Aorta (tissue), 5 donors: ENCODE measurements around the gene SNX33. TPM values are rescaled to one million over a fixed set of nuclear protein-coding genes. Genes with fewer than 3 reads are reported as not detected.
"Not testable (repeated sequence)": the region's sequence is repeated elsewhere in the genome, so short reads cannot be mapped to it uniquely, and the experiment has no call there.

Source experiments
- ATAC-seq: fragments of 200-7000 bp; cut with Tn5 transposase; one replicate; pipeline ENCODE4 v1.9.1; 2022; ENCODE audit warnings: moderate library complexity; ENCODE audit not compliant: low FRiP score
- DNase-seq, 2 donors: peaks; one replicate each; pipeline ENCODE4 v3.0.0-alpha.2; 2020
- H3K27ac ChIP-seq, 2 donors: one replicate each; pipeline ENCODE4 v1.5.1; 2013; ENCODE audit warnings: low read length in 2 of 2, mild to moderate bottlenecking in 2 of 2, moderate library complexity in 2 of 2, control low read depth in 1 of 2, inconsistent platforms in 1 of 2, low read depth in 1 of 2
- H3K27me3 ChIP-seq, 2 donors: one replicate each; pipeline ENCODE4 v1.6.1; 2013; ENCODE audit warnings: control low read depth in 1 of 2, low read length in 1 of 2, mild to moderate bottlenecking in 1 of 2, moderate library complexity in 1 of 2; ENCODE audit not compliant: insufficient read depth in 2 of 2, control insufficient read depth in 1 of 2
- H3K36me3 ChIP-seq, 2 donors: one replicate each; pipeline ENCODE4 v1.6.1; 2013; ENCODE audit warnings: control low read depth in 1 of 2, low read length in 1 of 2, mild to moderate bottlenecking in 1 of 2; ENCODE audit not compliant: insufficient read depth in 2 of 2, control insufficient read depth in 1 of 2
- H3K4me1 ChIP-seq, 2 donors: one replicate each; pipeline ENCODE4 v1.6.1; 2013; ENCODE audit warnings: low read length in 2 of 2, control low read depth in 1 of 2, mild to moderate bottlenecking in 1 of 2, moderate library complexity in 1 of 2; ENCODE audit not compliant: insufficient read depth in 2 of 2, control insufficient read depth in 1 of 2
- H3K4me3 ChIP-seq, 2 donors: one replicate each; pipeline ENCODE4 v1.5.1; 2013; ENCODE audit warnings: low read length in 2 of 2, control low read depth in 1 of 2, mild to moderate bottlenecking in 1 of 2
- H3K9me3 ChIP-seq: one replicate; pipeline ENCODE4 v1.6.1; 2013; ENCODE audit warnings: mild to moderate bottlenecking, low read length; ENCODE audit not compliant: control insufficient read depth
- WGBS, 2 donors: extraction: QIAGEN DNeasy Blood & Tissue Kit; methylation state at CpG; one replicate each; pipeline ENCODE4 v1.1.7; 2013; 5-methylcytosine and 5-hydroxymethylcytosine counted together
- intact Hi-C, 2 donors: fragments of 100-400 bp; cut with DNase I; formaldehyde crosslinking; loops; one replicate each; pipeline versions ENCODE4 v1.14.2 to v1.15.0; 2022
- polyA plus RNA-seq, 2 donors: library from polyadenylated mRNA; stranded (reverse); fragments of 200-250 nt; gene quantifications; one replicate each; pipeline ENCODE4 v1.2.3, GENCODE V29; 2013
- total RNA-seq, 2 donors: library from RNA; stranded (reverse); fragmentation: NEBNext Ultra II Directional; extraction: Animal tissue kit (Norgen Biotek cat#: 25700); gene quantifications; one replicate each; pipeline ENCODE4 v1.2.1, GENCODE V29; 2021
- donor health status: healthy with polysubstance abuse.
- donor health status: Bipolar disorder and iron deficiency.
- donor health status: DM: no; HTN: no; CAD: no.
- donor health status: DM: no; HTN: no; CAD: no.
- donor health status: DM: yes; HTN: yes; CAD: no.

The SNX33 gene
- total and polyA plus RNA-seq, 4 donors = 6.3 to 59.5 (median 28.8) TPM

DNA sequence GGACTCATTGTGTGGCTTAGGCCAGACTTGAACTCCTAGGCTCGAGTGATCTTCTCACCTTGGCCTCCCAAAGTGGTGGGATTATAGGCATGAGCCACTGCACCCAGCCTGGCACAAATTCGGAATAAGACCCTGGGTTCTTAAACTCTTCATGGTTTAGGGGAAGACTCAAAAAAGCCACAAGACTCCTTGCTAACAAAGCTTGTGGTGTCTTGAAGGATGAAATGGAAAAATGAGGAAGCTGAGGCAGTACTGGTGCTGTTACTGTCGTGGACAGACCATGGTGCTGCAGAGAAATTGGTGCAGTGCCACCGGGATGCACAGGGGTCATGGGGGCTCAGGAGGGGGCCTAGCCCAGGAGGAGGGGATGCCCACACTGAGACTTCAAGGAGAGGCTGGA lies 44.6 kb downstream of the SNX33 start:
- DNase-seq, H3K27me3 ChIP-seq, H3K27ac ChIP-seq, H3K9me3 ChIP-seq, H3K4me3 ChIP-seq, ATAC-seq, H3K4me1 ChIP-seq, intact Hi-C loops: not testable (repeated sequence)
- whole genome bisulfite sequencing, 2 donors = 65 to 68% methylated on average over 4 of the region's 4 CpGs
- peaks cover 0 to 12% of the 10 kb centered on the region in 2 donors for H3K36me3 ChIP-seq

DNA sequence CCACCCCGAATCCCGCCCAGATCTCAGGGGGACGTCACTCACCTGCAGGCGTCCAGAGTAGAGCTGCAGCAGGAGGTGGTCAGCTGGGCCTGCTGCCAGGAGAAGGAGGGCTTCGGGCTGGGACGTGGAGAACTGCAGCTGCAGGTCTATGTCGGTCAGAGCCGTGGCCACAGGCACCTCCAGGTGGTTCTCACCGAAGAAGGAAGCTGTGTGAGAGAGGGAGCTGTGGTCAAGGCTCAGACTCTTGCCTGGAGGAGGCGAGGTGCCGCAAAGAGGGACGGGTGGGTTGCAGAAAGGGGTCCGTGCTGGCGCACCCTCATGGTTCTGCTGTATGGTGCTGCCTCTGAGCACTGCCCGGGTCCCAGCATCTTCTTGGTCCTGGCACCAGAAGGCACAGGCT lies 45.3 kb downstream of the SNX33 start:
- ATAC-seq, H3K4me3 ChIP-seq, H3K4me1 ChIP-seq, H3K27me3 ChIP-seq, H3K9me3 ChIP-seq, DNase-seq, intact Hi-C loops: not testable (repeated sequence)
- Histone ChIP-seq H3K27ac (peak overlapping the region in 1 of 2 donors; percentile 89), H3K36me3 (peaks cover 0 to 11% of the 10 kb centered on the region in 2 donors)
- WGBS, 2 donors = 57 to 62% methylated on average over 8 to 11 of the region's 15 CpGs

DNA sequence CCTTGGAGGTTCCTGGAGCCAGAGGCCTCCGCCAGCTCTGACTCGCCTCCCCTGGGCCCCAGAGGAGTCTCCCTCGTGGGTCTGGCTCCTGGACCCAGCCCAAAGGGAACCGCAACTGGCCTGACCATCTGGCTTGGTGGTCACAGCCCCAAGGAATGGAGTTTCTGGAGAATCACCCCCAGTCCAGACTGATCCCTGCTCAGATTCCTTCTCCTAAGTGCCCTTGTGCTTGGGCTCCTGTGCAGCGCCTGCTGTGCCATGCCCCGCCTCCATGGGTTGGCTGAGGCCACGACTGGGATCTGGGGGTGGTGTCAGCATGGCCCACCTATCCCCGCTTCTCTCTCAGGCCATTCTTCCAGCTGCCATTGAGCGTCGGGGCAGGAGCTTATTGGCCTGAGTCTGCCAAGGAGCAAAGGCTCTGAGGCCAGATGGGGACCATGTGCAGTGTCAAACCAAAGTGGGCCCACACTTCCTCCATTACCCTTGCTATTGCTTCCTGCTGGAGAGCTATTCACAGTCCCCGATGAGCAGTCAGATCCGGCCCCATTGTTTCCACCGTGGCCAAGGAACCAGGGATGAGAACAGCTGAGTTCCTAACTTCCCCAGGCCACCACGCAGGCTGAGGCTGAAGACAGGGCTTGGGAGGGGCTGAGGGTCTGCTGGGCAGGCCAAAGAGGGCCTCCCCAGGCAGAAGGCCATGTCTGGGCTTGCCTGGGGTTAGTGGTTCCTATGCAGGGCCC lies 46.0 kb downstream of the SNX33 start:
- ATAC-seq (no peak), DNase-seq (no peak)
- 8 to 11% methylated on average over 14 of the region's 14 CpGs for WGBS, 2 donors
- peaks cover 0 to 5% of the 10 kb centered on the region in 2 donors for H3K36me3 ChIP-seq
- no peaks in the 10 kb centered on the region for H3K9me3 ChIP-seq
- no peak overlapping the region for H3K4me3 ChIP-seq
- H3K27me3 ChIP-seq = no peaks in the 10 kb centered on the region
- intact Hi-C loops = no loop called here
- peak overlapping the region in 1 of 2 donors; percentile 89 for H3K27ac ChIP-seq
- H3K4me1 ChIP-seq = no peaks in the 10 kb centered on the region

DNA sequence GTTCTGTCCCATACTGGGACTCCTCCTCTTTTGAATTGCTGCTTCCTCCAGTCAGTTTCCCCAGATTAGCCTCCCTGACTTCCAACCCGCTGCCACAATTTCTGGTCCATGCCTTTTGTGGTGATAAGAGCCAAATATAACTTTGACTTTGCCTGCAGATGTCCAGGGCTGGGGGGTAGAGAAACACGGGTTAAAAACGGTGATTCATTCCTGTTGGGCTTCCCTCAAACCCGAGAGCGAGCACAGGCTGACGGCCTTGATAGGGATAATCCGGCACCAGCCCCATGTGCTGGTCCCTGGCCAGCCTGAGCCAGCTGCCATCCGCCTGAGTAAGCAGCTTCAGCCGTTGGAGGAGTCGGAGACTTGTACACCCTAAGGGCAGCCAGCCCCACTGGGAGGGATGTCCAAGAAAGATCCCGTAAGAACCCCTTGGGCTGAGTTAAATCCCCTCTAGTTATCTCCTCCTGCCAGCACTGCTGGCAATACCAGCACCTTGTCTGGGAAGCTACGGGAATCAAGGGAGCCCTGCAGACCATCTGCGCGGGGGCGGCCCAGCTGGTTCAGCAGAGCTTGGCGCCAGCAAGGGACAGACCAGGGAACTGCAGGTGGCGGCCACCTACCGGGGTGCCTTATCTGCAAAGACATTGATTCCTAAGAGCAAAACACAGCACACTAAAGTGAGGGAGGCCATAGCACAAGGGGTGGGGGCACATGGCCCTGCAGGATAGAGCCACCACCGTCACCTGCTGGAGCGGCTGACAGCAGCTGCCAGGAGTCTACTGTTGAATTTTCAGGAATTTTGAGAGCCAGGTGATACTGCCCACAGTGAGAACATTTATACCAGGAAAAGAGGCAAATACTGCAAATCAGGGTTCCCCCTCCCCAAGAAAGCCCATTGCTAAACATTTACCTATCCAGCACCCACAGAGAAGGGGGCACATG lies 46.8 kb downstream of the SNX33 start:
- intact Hi-C loops = no loop called here
- peaks cover 0 to 5% of the 10 kb centered on the region in 2 donors for H3K36me3 ChIP-seq
- H3K9me3 ChIP-seq = no peaks in the 10 kb centered on the region
- H3K4me3 ChIP-seq = no peak overlapping the region
- DNase-seq = peak; percentile 91 to 95
- WGBS, 2 donors = 5 to 6% methylated on average over 20 of the region's 20 CpGs
- peak overlapping the region in 1 of 2 donors; percentile 96 for H3K27ac ChIP-seq
- no peaks in the 10 kb centered on the region for H3K4me1 ChIP-seq
- H3K27me3 ChIP-seq = no peaks in the 10 kb centered on the region
- peak; percentile 81 for ATAC-seq

DNA sequence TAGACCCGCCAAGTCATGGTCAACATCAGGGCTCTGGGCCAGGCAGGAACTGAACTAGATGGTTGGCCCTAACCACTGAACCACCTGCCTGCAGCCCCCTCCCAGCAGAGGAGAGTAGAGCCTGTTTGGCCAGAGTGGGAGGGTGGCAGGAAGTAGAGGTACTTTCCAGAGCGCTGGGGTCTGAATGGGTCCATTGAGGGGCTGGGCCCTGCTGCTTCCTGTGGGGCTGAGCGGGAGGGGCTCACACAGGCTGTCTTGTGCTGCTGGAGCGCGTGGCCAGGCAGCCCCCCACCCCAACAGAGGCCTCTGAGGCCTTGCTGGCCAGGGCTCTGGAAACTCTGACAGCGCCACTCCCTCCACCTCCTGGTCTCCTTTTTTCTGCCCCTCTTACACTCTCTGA lies 47.5 kb downstream of the SNX33 start:
- no peak for DNase-seq
- WGBS, 2 donors = 43 to 48% methylated on average over 6 of the region's 6 CpGs
- Histone ChIP-seq H3K36me3 (peaks cover 0 to 5% of the 10 kb centered on the region in 2 donors), H3K27ac (peak overlapping the region; percentile 30 to 96), H3K9me3 (no peaks in the 10 kb centered on the region), H3K4me3 (no peak overlapping the region), H3K27me3 (no peaks in the 10 kb centered on the region), H3K4me1 (no peaks in the 10 kb centered on the region)
- intact Hi-C loops = no loop called here
- no peak for ATAC-seq

DNA sequence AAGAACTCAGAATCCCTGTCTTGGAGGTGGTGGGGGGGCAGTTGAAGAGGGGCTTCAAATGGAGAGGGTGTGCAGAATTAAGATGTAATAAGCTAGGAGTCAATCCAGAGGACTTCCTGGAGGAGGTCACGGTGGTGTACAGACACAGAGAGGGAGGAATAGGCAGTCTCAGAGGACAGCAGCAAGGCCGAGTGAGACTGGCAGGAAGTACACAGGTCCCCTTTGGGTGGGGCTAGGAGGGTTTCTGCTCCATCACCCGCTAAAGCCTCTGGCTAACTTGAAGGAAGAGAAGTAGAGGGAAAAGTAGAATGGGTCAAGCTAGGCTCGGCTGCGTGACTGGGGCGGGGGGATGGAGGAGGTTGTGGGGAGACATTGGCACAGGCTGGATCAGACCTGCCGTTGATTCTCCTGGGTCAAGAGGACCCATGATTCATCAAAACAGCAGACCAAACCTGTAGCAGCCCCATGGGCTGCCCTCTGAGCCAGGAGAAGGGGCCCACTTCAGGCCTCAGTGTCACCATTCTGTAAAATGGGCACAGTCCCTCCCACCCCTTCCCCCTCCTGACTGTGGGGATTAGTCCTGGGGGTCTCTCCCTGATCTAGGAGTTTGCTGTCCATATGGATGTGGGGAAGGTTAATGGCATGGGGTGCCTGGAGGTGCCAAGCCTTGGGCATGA lies 48.1 kb downstream of the SNX33 start:
- intact Hi-C loops = no loop called here
- Histone ChIP-seq H3K4me3 (no peak overlapping the region), H3K4me1 (no peaks in the 10 kb centered on the region), H3K27ac (peak overlapping the region; percentile 30 to 96), H3K9me3 (no peaks in the 10 kb centered on the region), H3K36me3 (no peaks in the 10 kb centered on the region), H3K27me3 (no peaks in the 10 kb centered on the region)
- DNase-seq = no peak
- WGBS, 2 donors = 51% methylated on average over 7 of the region's 7 CpGs
- no peak for ATAC-seq

DNA sequence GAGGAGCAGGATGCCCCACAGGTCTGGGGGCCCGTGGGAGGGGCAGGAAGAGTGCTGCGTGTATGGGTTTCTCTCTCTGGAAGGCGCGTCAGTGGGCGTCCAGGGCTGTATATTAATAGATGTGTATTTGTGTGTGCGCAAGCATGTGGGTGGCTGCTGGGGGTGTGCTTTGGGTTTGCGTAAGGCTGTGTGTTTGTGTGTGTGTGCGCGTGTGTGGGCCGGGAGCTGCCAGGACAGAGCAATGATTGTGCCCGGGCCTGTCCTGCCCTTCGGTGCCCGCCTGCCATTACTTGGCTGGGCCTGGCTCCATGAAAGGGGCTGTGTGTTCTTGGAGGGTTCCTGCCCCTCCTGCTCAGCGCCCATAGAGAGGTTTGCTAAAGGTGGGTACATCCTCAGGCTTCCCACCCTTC lies 48.6 kb downstream of the SNX33 start:
- Histone ChIP-seq H3K4me1 (no peaks in the 10 kb centered on the region), H3K4me3 (no peak overlapping the region), H3K9me3 (no peaks in the 10 kb centered on the region), H3K27ac (peak overlapping the region; percentile 30 to 96), H3K27me3 (no peaks in the 10 kb centered on the region), H3K36me3 (no peaks in the 10 kb centered on the region)
- DNase-seq = peak in 1 of 2 donors; percentile 86
- 27 to 30% methylated on average over 13 to 14 of the region's 14 CpGs for WGBS, 2 donors
- intact Hi-C loops = no loop called here
- peak; percentile 43 for ATAC-seq

DNA sequence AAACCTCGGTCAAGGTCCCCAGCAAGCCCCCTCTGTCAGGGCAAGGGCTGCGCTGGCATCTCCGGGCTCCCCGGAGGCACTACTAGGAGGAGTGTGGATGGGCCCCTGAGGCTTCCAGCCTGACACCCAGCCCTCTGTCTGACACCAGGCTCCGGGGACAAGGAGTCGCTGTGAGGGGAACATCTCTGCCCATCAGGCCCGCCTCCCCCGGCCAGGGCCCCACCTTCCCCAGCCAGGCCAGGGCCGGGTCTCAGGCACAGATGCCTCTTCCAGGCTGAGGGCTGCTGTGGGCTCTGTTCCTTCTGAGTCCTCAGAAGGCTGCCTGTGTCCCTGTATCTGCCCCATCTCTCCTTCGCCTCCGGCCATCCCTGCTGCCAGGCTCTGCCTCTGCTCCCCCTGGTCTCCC lies 49.1 kb downstream of the SNX33 start:
- H3K36me3 ChIP-seq = no peaks in the 10 kb centered on the region
- 60 to 75% methylated on average over 6 to 11 of the region's 11 CpGs for WGBS, 2 donors
- no peak overlapping the region for H3K4me3 ChIP-seq
- H3K27ac ChIP-seq = peak overlapping the region; percentile 30 to 96
- no peaks in the 10 kb centered on the region for H3K9me3 ChIP-seq
- H3K27me3 ChIP-seq = no peaks in the 10 kb centered on the region
- intact Hi-C loops = no loop called here
- DNase-seq (no peak), ATAC-seq (no peak)
- no peaks in the 10 kb centered on the region for H3K4me1 ChIP-seq
